ENCODE data around the gene BCAS3.

Gene BCAS3

DNA sequence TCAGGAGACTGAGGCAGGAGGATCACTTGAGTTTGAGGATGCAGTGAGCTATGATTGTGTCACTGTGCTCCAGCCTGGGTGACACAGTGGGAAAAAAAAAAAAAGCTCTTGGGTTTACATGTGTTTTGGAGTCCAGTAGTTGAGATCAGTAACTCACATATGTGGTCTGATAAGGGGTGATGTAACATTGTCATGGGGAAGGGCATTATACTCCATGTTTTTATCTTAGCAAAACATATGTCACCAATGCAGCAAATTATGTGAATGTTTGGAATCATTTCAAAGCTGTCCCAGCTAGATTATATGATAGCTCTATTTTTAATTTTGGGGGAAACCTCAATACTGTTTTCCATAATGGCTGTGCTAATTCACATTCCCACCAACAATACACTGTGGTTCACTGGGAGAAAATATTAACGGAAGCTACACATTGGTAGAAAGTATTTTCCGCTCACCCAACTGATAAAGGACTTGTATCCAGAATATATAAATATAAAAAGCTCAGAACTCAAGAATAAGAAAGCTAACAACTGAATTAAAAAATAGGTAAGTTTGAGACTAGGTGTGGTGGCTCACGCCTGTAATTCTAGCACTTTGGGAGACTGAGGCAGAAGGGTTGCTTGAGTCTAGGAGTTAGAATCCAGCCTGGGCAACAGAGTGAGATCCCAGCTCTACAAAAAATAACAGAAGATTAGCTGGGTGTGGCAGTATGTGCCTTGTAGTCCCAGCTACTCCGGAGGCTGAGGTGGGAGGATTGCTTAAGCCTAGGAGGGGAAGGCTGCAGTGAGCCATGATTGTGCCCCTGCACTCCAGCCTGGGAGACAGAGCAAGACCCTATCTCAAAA, 497.9 kb downstream of the BCAS3 start:
- DNase-seq, result no peak

DNA sequence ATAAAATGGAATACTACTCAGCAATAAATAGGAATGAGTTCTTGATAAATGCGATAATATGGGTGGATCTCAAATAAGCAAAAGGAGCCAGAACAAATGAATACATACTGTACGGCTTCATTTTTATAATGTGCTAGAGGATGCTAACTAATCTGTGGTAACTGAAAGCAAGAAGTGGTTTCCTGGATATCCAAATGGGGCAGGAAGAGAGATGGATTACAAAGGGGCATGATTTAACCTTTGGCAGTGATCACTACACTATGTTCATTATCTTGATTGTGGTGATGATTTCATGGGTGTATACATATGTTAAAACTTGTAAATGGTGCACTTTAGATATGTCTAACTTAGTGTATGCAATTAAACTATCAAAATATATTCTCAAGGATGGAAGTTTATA, 499.7 kb downstream of the BCAS3 start:
- no peak for DNase-seq

DNA sequence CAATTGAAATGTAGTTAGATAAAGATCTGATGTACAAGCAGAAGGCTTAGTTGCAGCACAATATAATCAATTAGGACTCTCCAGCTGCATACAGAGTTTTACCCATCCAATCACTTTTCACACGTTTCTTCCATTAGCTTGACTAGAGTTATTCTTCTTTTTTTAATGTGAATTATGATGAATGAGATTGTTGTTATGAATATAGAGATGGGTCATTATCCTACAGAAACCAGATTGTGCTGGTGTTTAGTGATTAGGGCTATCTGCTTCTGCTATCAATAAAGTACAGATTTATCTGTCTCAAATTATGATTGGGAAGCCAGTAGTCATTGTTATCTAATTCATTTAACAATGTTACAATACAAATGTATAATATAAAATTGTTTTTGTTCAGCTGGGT, 500.6 kb downstream of the BCAS3 start:
- DNase-seq, result no peak

DNA sequence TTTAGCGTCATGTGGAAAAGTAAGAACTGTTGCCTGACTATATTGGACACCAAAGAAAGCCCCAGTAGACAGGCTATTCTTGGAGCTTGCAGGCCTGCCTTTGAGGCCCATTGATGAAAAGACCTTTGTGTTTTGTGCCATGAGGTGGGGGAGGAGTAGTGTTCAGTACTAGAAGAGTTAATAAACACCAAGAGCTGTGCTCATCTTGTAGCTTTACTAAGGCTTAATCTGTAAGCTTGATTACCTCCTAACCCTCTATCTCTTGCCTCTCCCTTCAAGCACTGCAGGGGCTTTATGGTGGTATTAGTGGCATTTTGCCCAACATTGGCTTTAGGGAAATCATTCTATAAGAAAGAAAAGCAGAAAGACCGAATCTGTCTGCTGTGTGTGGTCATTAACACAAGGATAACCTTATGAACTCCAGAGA, 501.7 kb downstream of the BCAS3 start:
- no peak for DNase-seq

DNA sequence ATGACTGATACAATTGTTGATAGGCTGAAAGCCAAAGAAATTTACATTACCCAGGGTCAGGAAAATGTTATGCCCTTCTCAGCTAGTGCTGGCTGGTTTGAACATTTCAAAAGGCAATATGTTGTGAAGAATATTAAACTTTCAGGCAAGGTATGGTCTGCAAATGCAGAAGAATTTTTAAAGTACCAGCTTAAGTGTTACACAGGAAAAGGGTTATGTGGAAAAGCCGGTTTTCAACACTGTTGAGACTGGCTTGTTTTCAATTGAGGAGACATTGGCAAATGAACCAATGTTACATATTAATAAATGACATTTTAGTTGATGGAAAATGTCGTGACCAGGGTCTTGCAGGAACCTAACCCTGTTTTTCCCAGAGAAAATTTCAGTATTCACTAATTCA, 506.1 kb downstream of the BCAS3 start:
- DNase-seq, result no peak

DNA sequence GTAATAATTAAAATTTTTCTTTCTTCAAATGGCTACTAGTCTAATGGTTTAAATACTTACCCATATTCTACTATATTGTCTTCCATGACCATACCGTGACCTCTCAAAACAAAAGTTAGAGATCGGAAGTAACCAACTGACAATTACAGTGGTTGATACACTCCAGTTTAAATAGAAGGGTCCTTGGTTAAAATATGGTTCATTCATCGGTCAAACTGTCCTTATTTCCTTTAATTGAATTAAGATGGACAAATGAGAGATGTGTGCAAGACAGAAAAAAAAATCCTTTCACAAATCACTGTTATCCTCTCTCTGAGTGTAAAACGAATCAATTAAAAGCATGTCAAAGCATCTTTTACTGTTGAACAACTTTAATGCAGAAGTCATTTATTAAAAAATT, 507.7 kb downstream of the BCAS3 start:
- DNase-seq, result no peak

DNA sequence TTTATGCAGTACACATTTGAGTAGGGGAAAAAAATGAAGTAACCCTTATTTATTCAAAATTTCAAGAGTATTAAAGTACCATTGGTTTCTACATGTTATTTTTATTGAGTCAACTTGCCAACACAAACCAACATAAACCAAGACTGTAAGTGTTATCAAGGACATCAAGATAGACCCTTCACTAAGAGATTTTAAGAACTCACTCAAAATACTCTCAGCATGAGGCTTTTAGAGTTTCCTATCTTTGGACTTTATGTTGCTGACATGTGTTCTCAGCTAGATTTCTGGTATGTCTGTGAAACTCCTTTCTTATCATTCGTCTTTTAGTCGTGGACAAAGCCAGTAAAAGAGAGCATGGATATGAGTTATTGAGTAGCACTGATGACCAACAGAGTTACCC, 509.4 kb downstream of the BCAS3 start:
- DNase-seq, result no peak

DNA sequence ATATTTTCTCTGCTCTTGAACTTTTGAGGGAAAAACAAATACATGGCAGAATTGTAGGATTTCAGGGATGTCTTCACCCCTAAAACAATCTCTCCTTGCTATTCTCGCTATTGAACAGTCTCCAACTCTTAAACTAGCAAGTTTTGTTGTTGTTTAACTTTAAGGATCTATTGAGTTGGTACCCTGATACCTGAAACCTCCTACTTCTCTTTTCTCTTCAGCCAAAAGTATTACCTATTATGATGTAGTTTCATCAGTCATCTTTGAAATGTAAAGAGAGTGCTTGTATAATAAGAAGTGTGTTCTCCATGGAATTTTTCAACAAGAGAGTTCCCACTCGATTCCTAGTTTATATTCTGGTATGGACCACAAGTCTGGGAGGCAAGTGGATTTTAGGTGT, 510.4 kb downstream of the BCAS3 start:
- DNase-seq, result no peak

DNA sequence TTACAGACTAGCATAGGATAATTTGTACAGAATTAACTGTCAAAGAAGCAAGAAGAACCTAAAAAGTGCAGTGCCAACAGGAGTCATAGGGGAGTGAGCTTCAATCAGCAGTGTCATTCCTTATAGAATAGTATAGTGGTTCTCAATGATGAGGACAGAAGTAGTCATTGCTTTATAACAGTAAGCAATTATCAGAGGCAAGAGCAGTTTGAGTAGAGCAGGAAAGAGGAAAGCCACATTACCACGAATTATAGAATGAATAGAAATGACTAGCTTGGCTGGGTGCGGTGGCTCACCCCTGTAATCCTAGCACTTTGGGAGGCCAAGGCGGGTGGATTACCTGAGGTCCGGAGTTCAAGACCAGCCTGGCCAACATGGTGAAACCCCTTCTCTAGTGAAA, 512.3 kb downstream of the BCAS3 start:
- no peak for DNase-seq

DNA sequence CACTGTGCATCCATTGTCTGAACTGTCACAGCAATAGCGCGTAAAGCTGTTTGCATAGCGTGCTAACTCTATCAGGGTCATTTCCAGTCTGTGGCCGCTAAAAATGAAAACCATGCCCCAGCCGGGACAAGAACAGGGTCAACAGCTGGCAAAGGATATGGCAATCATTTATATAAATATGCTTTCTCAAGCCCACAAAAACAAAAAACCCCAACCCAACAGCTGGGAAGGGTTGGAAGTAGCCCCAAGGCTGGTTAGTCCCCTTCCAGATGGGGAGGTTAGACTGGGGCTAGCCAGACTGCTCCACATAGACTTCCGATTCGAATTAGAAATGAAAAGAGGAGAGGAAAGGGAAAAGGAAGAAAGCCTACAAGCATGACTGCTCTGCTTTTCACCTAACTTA, 518.7 kb downstream of the BCAS3 start:
- DNase-seq, result no peak

DNA sequence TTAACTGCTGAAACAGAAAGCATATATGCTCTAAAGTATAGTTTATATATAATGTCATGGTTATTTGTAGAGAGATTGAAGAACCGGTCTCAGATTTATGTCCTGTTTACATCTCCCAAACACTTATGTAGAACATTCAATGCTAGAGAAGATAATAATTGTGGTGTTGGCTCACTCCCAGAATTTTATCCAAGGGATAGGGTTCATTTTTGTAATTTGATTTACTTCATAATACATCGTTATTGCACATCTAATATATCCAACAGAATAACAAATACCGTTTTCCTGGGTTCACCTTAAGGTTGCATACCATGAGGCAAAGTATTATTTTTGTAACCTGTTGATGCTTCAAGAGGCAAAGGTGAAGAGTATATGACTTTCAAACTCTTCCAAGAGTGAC, 519.1 kb downstream of the BCAS3 start:
- no peak for DNase-seq

DNA sequence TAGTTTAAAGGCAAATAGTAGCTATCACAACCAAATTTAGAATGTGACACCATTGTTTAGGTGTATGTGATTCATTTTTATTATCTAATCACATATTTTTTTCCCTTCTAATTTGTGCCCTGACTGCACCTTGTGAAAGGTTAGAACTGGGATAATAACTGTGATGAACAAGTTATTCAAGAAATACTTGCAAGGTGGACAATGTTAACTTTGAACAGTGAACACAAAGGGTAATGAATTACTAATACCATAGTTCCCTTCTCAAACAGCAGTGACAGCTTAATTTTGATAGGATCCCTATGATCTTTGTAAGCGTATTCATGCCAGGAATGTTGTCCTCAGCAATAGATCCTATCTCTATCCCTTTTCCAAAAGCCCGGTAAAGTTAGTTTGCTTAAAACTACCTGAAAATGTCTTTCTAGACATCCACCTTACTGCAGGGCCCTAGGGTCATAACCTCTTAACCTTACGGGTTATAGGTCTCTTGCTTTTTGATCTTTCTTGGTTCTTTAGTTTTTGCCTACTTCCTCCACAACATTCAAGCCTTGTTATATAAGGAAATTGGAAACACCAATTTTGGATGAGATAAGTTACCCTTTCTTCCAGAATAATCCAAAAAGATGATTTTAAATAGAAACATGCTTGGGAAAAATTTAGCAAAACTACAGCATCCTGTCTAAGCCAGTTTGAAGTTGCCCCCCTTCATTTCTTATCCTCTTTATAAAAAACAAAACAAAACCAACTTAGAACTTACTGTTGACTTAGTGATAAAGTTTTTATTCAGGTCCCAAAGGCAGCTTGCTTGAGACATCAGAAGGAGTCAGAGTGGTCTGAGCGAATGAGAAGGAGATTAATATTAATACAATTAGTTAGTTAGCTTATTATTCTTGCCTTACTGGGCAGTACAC, 522.0 kb downstream of the BCAS3 start:
- no peak for DNase-seq

DNA sequence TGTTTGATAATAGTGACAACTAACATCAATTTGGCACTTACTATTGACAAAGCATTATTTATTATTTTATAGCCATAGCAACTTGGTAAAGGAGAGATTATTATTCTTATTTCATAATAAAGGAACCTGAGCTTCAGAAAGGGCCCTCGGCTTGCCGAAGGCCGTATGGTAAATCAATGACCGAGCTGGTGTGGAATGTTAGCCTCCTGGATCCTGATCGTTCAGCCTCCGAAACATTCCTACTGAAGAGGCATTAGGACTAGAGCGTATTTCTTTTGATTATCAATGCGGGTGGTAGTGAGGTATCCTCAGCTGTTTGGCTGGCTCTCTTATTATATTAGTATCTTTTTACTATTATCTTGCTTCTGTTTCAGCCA, 522.7 kb downstream of the BCAS3 start:
- no peak for DNase-seq

DNA sequence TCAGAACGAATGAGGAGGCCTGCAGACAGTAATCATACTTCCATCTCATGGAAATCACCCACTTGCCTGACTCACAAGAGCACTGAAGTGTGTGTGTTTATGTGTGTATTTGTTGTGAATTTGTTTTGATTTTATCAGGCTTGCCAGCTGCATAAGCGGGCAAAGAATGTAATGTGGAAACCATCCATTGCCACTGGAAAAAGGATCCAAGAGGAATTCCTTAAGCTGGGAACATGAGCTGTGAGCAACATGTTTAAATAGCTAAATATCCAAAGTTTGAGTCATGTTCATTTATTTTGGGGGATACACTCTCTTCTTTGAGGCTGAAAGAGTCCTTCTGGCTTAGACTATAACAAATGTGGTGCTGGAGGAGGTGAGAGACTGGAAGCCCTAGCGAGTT, 523.6 kb downstream of the BCAS3 start:
- no peak for DNase-seq

DNA sequence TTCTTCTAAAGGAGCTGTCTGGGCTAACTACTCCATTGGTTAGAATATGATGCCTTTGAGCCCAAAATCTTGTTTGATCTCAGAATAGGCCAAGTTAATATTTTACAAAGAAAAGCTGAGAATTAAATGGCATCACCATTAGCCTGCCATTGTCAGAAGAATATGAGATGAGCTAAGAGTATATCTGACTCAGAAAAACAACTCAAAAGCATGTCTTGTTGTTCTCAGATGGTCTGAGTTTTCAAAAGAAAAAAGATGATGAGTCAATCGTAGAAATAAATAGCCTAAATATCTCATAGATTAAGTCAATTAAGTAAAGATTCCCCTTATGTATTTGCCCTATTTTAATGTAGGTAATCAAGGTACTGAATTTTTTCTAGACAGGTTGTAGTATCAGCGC, 524.9 kb downstream of the BCAS3 start:
- no peak for DNase-seq

DNA sequence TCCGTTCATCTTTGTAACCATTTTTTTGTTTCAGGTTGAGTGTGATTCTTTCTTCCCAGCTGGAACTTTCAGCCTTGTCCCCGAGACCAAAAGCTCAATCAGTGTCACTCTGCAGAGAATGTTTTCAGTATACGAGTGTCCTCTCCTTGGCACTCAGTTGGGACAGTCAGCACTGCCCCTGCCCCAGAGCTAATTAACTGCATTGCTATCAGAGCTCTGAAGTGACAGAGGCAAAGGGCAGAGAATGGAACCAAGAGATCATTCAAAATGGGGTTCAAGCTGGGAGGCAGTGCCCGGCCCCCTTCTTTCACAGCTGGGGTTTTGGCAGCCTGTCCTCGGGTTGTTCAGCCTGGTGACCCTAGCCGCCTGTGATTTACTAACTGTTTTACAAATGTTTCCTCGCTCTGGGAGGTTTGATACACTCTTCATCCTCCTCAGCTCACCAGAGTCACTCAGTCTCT, 526.0 kb downstream of the BCAS3 start:
- no peak for DNase-seq

DNA sequence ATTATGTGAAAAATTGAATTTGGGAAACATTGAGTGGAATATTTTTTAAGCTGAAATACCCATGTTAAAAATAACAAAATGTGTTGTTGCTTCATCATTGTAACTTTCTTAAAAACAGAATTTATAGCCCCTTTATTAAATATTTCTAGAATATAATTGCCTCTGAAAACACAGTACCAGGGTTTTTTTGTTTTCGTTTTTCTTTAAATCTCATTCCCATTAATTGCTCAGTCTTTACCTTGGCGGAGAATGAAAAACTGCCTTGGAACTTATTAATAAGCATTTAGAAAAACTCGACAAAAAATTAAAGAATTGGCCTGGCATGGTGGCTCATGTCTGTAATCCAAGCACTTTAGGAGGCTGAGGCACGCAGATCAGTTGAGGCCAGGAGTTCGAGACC, 526.8 kb downstream of the BCAS3 start:
- no peak for DNase-seq

DNA sequence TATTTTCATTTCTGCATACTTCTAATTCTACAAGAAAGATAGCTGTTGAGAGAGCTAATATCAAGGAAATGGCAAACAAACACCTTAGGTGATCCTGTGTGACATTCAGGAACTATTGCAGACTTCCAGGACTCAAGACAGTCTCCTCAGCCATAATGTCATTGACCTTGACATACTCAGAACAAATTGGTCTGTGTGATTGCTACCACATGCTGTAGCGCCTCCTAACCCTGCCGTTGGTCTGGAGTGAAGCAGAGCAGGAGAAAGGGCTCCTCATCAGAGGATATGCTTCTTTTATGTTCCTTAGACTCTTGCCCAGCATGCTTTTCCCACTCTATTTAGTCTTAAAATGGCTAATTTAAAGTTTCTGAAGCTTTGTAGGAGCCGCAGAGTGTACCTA, 527.8 kb downstream of the BCAS3 start:
- no peak for DNase-seq

DNA sequence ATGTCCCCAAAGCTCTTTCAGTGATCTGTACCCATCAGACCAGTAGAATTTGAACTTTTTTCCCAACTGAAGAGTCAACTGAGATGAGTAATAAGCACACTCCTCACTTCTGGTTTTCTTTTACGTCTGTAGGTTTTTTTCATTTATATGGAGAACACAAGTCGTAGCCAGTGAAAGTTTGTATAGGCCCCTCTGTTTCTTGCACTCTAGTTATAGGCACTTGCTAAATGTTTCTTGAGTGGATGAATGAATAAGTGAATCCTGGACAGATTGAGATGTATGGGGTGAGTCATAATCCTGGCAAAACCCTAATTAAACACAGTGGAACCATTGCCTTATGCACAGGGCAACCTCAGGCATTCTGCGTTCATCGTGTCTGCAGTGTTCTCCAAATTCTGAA, 528.3 kb downstream of the BCAS3 start:
- no peak for DNase-seq

DNA sequence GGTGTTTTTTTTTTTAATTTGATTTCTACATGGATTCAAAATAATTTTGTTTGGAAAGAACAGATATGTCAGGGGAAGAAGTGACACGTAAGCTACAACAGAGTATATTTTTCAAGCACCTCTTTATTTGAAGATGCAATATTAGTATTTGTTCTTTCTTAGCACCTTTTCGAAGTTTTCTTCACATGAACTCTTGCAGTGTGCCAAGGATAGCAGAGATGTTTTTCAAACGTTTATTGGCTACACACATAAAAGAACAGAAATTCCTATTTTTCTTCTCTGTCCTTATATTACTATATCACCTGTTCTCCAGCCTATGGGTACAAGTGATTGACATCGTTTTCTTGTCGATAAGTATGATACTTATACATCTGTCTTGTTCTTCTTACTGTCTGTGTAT, 529.3 kb downstream of the BCAS3 start:
- DNase-seq, result no peak

DNA sequence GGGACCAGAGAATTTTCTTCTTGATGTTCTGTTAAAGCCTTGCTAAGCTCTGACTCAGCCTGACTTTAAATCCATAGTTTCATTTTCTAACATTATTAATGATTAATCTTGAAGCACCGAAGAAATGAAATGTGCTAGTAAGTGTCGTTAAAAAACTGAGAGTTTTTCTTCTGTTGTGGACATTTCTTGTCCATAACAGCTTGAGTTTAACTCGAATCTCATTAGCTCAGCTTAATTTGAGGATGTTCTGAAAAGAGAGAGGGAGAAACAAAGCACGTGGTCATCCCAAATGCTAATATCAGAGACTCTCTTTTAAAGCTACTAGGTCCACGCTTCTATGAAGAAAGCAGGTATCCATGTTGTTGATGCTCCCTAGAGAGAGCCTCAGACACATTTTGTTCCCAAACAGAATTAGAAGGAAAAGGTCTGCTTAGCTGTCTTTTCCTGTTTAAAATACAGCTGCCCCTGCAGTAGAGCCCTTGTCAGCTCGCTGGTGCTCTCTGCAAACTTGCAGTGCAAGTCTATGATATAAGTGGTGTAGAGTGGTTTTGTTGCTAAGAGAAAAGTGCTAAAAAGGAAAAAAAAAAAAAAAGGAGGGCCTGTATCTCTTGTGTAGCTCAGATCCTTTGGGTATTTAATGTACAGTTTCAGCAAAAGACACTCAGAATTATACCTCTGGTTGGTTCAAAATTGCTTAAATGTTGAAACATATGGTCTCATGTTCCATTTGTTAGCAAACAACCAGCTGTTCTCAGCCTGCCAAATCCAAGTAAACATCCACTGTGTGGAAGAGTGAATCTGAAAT, 530.9 kb downstream of the BCAS3 start:
- DNase-seq, result no peak

DNA sequence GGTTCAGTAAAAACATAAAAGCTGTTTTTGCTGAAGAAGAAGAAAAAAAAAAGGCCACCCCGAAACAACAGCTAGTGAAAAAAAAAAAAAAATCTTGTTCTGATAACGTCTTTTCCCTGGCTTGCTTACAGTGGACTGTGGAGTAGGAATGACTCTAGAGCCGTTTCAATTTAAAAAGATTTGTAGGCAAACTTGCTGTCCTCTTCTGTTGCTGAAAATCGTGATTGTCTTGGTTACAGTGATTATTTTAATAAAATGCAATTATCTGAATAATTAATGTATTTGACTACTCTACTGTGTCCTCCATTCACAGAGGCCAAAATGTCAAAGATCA, 531.4 kb downstream of the BCAS3 start:
- no peak for DNase-seq

DNA sequence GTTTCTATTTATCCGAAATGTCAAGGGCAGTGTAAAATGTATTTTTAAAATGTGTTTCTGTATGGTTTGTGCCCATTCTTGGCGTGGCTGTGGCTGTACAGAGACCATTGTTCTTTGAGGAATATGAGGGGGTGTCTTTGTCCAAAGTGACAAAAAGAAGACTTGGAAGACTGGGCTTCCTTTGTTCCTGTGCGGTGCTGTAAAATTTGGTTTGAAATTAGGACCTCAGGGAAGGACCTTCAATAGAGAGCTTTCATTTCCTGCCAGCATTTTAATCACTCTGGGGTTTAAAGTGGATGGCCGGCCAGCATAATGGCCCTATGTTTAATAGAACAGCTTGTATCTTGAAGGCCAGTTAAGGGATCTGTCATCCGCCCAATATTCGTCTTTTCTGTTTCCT, 531.9 kb downstream of the BCAS3 start:
- DNase-seq, result no peak

DNA sequence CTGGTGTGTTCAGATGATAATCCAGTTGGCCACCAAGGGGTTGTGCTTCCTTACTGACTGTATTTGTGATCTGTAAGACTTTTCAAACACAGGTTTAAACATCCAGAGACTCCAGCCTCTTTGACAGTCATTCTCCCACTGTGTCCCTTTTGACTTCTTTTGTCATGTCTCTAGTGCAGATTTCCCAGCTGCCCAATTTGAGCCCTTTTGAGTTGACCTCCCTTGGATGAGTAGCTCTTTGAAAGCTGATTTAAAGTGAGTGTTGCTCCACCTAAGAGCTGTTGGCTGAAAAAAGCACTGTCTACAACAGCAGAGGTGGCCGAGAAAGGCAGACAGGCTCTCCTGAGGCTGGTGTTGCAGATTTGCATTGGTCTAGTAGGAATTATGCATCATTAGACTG, 533.6 kb downstream of the BCAS3 start:
- DNase-seq, result no peak
